ENCODE measurements around the gene PRICKLE3.

DNA sequence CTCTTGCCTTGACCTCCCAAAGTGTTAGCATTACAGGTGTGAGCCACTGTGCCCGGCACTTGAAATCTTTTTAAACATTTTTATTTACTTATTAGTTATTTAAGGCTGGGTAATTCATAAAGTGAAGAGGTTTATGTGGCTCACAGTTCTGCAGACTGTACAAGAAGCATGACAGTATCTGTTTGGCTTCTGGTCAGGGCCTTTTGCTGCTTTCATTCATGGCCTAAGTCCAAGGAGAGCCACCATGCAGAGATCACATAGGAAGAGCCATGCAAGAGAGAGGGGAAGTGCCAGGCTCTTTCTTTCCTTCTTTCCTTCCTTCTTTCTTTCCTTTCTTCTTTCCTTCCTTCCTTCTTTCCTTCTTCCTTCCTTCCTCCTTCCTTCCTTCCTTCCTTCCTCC is 52.4 kb downstream of the PRICKLE3 start:
- TF ChIP-seq, protein P1, sequence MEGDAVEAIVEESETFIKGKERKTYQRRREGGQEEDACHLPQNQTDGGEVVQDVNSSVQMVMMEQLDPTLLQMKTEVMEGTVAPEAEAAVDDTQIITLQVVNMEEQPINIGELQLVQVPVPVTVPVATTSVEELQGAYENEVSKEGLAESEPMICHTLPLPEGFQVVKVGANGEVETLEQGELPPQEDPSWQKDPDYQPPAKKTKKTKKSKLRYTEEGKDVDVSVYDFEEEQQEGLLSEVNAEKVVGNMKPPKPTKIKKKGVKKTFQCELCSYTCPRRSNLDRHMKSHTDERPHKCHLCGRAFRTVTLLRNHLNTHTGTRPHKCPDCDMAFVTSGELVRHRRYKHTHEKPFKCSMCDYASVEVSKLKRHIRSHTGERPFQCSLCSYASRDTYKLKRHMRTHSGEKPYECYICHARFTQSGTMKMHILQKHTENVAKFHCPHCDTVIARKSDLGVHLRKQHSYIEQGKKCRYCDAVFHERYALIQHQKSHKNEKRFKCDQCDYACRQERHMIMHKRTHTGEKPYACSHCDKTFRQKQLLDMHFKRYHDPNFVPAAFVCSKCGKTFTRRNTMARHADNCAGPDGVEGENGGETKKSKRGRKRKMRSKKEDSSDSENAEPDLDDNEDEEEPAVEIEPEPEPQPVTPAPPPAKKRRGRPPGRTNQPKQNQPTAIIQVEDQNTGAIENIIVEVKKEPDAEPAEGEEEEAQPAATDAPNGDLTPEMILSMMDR (IDR thresholded peaks at IDR 0.05): no peak
- TF ChIP-seq HDAC2 (IDR thresholded peaks at IDR 0.05) (no peak), JUNB (IDR thresholded peaks at IDR 0.05) (no peak), EP300 (IDR thresholded peaks at IDR 0.05) (no peak), CHD2 (IDR thresholded peaks at IDR 0.05; ENCODE audit: low read length, partially characterized antibody) (no peak), HOXA7 (CRISPR knock-in tag; IDR thresholded peaks at IDR 0.05) (no peak), ZC3H11A (IDR thresholded peaks at IDR 0.05) (no peak), TP53 (CRISPR knock-in tag; IDR thresholded peaks at IDR 0.05) (no peak), POLR2A (IDR thresholded peaks at IDR 0.05; ENCODE audit: low read length) (no peak), CBX2 (IDR thresholded peaks at IDR 0.05; ENCODE audit: borderline replicate concordance, low read depth) (no peak)
- TF ChIP-seq, protein P2, sequence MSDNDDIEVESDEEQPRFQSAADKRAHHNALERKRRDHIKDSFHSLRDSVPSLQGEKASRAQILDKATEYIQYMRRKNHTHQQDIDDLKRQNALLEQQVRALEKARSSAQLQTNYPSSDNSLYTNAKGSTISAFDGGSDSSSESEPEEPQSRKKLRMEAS (IDR thresholded peaks at IDR 0.05): no peak

Measured in A549 (cell line).